HG02884 (cell line): Measurements from ENCODE around the gene SYNE2.

Experiments
- ATAC-seq: cut with Tn5 transposase; IDR thresholded peaks from one replicate; pipeline ENCODE4 v1.9.1; 2021; ENCODE audit warnings: mild to moderate bottlenecking, moderate library complexity; ENCODE audit not compliant: unreplicated experiment

SYNE2 gene

GRCh38 chr14:64235652-64236640 is 383.1 kb downstream of the SYNE2 start:
- peak; percentile 60 for ATAC-seq

- ATAC-seq = no peak
Measured at GRCh38 chr14:64238049-64238448, 385.2 kb downstream of the SYNE2 start.

GRCh38 chr14:64238631-64239030 is 385.8 kb downstream of the SYNE2 start:
- no peak for ATAC-seq

- ATAC-seq = no peak
Measured at GRCh38 chr14:64244279-64244678, 391.5 kb downstream of the SYNE2 start.

DNA sequence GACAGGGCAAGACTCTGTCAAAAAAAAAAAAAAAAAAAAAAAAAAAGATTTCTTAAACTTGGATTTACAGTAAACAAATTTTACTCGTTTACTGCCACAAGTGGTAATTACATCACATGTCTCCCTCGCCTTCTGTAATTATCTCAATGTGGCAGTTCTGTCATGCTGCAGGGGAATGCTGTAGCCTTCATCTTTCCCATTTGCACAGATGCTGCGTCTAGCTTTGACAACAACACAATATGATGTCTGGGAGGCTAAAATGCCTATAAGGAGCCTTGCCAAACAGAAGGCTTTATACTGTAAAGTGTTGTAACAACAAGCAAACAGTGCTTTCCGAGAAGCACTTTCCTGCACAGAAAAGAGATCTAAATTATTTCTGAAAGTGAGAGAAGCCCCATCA is 392.7 kb downstream of the SYNE2 start:
- ATAC-seq = no peak

DNA sequence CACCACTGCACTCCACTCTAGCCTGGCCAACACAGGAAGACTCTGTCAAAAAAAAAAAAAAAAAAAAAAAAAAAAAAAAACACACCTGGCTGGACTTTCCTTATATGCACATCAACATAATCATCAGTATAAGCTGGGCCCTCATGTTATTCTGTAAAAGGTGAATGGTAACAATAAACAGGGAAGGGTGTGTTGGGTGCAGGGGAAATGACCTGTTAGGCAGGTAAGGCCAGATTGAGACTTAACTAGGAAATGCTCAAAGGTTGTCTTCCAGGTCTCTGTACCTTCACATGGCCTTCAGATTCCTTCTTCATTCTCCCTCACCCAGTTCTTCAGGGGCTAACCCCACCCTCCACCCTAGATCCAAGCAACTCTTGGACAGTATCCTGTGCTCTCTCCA is 393.9 kb downstream of the SYNE2 start:
- ATAC-seq = no peak

DNA sequence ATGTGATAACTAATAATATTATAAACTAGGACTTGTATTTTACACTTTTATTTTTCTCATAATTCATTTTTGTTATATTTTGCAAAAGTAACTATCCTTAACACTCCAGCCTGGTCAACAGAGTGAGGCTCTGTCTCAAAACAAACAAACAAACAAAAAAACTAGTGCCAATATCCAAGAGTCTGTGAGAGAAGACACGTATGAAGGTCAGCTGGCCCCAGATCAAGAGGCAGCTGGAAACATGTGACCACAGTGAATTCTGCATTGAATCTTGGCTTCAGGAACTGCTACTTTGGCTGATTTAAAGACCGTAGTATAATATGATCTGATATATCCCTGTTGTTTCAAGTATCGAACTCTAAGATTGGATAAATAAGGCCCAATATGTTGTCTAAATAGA is 394.4 kb downstream of the SYNE2 start:
- ATAC-seq = no peak

GRCh38 chr14:64248689-64249088 is 395.9 kb downstream of the SYNE2 start:
- ATAC-seq = no peak

- ATAC-seq = no peak
Measured at GRCh38 chr14:64249363-64249762, 396.6 kb downstream of the SYNE2 start.

- ATAC-seq = no peak
Measured at GRCh38 chr14:64253672-64254071, 400.9 kb downstream of the SYNE2 start.

- ATAC-seq = no peak
Measured at GRCh38 chr14:64255756-64256155, 403.0 kb downstream of the SYNE2 start.

DNA sequence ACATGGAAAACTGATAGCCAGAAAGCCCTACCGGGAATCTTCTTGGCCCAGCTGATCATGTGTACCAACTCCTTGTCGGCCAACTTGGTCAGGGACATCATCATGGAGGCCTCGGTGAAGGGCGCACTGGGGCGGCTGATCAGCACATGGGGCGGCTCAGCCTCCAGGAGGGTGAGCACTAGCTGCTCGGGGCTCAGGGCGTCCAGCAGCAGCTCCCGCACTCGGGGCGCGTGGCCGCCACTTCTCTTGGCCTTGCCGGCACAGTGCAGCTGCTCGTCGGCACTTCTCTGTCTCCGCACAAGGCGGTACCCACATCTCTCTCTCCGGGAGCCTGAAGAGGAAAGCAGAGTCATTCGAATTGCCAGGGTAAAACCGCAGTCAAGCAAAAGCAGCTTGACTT is 407.6 kb downstream of the SYNE2 start:
- ATAC-seq = no peak

DNA sequence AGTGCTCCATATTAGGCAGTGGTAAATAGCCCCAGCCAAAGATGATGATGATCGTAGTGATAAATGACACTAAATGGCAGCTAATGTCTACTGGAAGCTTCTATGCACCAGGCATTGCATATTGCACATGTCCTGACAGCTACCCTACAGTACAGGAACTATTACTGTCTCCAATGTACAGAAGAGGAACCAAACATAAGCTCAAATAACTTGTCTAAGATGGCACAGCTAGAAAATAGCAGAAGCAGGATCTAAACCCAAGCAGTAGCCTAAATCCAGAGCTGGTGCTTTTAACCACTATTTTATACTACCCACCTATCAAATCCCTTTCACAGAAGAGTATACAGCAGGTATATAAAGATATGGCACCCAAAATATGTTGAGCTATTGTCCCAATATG is 412.4 kb downstream of the SYNE2 start:
- ATAC-seq = no peak

GRCh38 chr14:64266239-64266638 is 413.4 kb downstream of the SYNE2 start:
- ATAC-seq = no peak

- no peak for ATAC-seq
Measured at GRCh38 chr14:64272019-64272418, 419.2 kb downstream of the SYNE2 start.
